Retinal pigment epithelial cell (primary cell): ENCODE data around the gene GMCL1.
A peak's percentile ranks its signal among the peaks of the same experiment; 100 is the strongest.

Source experiments
- DNase-seq: peaks from one replicate; pipeline ENCODE4 v3.0.0-alpha.2; 2010; ENCODE audit warnings: low read depth
- H3K4me3 ChIP-seq: 2 replicates; pipeline ENCODE4 v1.5.1; 2011; ENCODE audit warnings: mild to moderate bottlenecking, low read length, control low read depth, moderate library complexity
- CTCF ChIP-seq: conservative IDR thresholded peaks from 2 replicates; pipeline ENCODE4 v1.5.1; 2011; ENCODE audit warnings: low read depth, low read length, control low read depth, inconsistent platforms

Gene GMCL1

GRCh38 chr2:69789175-69789721, 40.2 kb upstream of the GMCL1 start:
- peak; percentile 93 for DNase-seq
- H3K4me3 ChIP-seq: no peak overlapping the region
- no peak for TF ChIP-seq CTCF

GRCh38 chr2:69789772-69790600, 39.5 kb upstream of the GMCL1 start:
- no peak overlapping the region for H3K4me3 ChIP-seq
- no peak for TF ChIP-seq CTCF
- no peak for DNase-seq

- H3K4me3 ChIP-seq: no peak overlapping the region
- DNase-seq: no peak
- no peak for TF ChIP-seq CTCF
Measured at GRCh38 chr2:69790601-69790959, 38.9 kb upstream of the GMCL1 start.

- no peak for DNase-seq
Measured at GRCh38 chr2:69791045-69791444, 38.4 kb upstream of the GMCL1 start.

GRCh38 chr2:69796174-69796573, 33.3 kb upstream of the GMCL1 start:
- no peak for DNase-seq
- no peak for TF ChIP-seq CTCF
- H3K4me3 ChIP-seq: no peak overlapping the region

More at GRCh38 chr2:69791045-69791444, 38.4 kb upstream of the GMCL1 start:
- TF ChIP-seq CTCF: no peak
- no peak overlapping the region for H3K4me3 ChIP-seq

GRCh38 chr2:69797235-69797634, 32.2 kb upstream of the GMCL1 start:
- no peak for TF ChIP-seq CTCF
- H3K4me3 ChIP-seq: no peak overlapping the region
- no peak for DNase-seq

- peak overlapping the region; percentile 5 for H3K4me3 ChIP-seq
- no peak for DNase-seq
- no peak for TF ChIP-seq CTCF
Measured at GRCh38 chr2:69797836-69798289, 31.6 kb upstream of the GMCL1 start.
